ENCODE data around the gene CMSS1.
"Not testable (repeated sequence)": the region's sequence is repeated elsewhere in the genome, so short reads cannot be mapped to it uniquely, and the experiment has no call there.

Gene CMSS1

DNA sequence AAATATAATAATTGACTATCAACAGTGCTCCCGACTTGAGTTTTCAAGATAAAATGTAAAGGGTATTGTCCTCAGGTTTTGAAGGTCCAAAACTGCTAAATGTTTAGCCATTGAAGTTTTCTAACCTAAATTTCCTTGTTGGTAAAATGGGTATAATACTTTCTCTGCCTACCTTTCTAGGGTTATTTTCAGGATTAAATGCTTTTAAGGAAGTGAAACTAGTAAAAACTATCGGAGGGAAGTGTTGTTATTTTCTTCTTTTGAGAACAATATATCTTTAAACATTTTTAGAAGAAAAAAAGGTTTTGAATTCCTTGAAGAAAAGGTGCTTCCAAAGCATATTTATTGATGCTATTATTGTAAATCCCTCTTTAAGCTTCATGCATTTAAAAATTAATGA lies 229.3 kb downstream of the CMSS1 start:
- H3K27me3 ChIP-seq (ENCODE audit: insufficient read depth, low read length): no peaks in the 10 kb centered on the region

DNA sequence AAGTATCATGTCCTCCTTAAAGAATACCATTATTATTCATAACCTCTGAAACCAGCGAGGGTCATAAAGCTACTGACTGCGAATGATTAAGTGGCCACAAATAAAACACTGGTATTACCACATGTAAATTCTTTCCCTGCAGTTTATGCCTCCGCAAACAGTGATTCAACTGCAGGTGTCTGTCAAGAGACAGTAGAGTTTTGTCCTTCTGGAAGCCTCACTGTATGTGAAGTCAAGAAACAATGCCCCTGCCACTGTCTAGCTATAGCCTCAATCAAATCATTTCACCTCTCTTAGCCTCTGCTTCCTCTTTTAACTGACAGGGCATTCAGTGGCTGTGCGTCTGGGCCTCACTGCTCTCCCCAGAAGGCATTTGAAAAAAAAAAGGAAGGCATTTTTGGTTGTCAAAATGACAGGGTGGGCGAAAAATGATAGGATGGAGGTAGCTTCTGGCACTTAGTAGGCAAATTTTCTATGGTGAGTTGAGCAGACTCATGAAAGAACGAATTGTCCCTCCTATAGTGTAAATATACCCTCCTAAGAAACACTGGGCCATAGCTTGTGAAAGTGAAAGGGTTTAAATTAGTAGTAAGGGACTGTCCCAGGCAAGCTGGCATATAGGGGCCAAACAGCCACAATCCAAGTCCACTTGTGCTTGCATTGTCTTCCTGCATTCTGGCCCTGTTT lies 229.9 kb downstream of the CMSS1 start:
- no peaks in the 10 kb centered on the region for H3K36me3 ChIP-seq (ENCODE audit: insufficient read depth, low read depth, low read length)
- no peak overlapping the region for H3K27ac ChIP-seq (ENCODE audit: low read length)
- no peak overlapping the region for H3K4me3 ChIP-seq (ENCODE audit: low read length)
- no peaks in the 10 kb centered on the region for H3K9me3 ChIP-seq (ENCODE audit: insufficient read depth, low read depth, low read length)
- no peak overlapping the region for H3K9ac ChIP-seq (ENCODE audit: low read depth, low read length)
- peaks cover 15% of the 10 kb centered on the region for H3K4me1 ChIP-seq (ENCODE audit: insufficient read depth, low read length)
- no peaks in the 10 kb centered on the region for H3K27me3 ChIP-seq (ENCODE audit: insufficient read depth, low read length)

More for the DNA sequence above, 229.3 kb downstream of the CMSS1 start:
- Histone ChIP-seq H3K4me3 (ENCODE audit: low read length) (no peak overlapping the region), H3K9ac (ENCODE audit: low read depth, low read length) (no peak overlapping the region), H3K9me3 (ENCODE audit: insufficient read depth, low read depth, low read length) (no peaks in the 10 kb centered on the region), H3K4me1 (ENCODE audit: insufficient read depth, low read length) (peaks cover 19% of the 10 kb centered on the region), H3K36me3 (ENCODE audit: insufficient read depth, low read depth, low read length) (no peaks in the 10 kb centered on the region), H3K27ac (ENCODE audit: low read length) (no peak overlapping the region)

GRCh38 chr3:100048248-100048647 lies 230.6 kb downstream of the CMSS1 start:
- no peaks in the 10 kb centered on the region for H3K9me3 ChIP-seq (ENCODE audit: insufficient read depth, low read depth, low read length)
- H3K4me3 ChIP-seq (ENCODE audit: low read length): no peak overlapping the region
- H3K9ac ChIP-seq (ENCODE audit: low read depth, low read length): no peak overlapping the region
- H3K4me1 ChIP-seq (ENCODE audit: insufficient read depth, low read length): peaks cover 9% of the 10 kb centered on the region
- no peaks in the 10 kb centered on the region for H3K27me3 ChIP-seq (ENCODE audit: insufficient read depth, low read length)
- H3K27ac ChIP-seq (ENCODE audit: low read length): no peak overlapping the region
- no peaks in the 10 kb centered on the region for H3K36me3 ChIP-seq (ENCODE audit: insufficient read depth, low read depth, low read length)

GRCh38 chr3:100051513-100051912 lies 233.9 kb downstream of the CMSS1 start:
- peaks cover 13% of the 10 kb centered on the region for H3K4me1 ChIP-seq (ENCODE audit: insufficient read depth, low read length)
- H3K36me3 ChIP-seq (ENCODE audit: insufficient read depth, low read depth, low read length); H3K27ac ChIP-seq (ENCODE audit: low read length); H3K4me3 ChIP-seq (ENCODE audit: low read length); H3K9ac ChIP-seq (ENCODE audit: low read depth, low read length); H3K9me3 ChIP-seq (ENCODE audit: insufficient read depth, low read depth, low read length); H3K27me3 ChIP-seq (ENCODE audit: insufficient read depth, low read length): not testable (repeated sequence)

DNA sequence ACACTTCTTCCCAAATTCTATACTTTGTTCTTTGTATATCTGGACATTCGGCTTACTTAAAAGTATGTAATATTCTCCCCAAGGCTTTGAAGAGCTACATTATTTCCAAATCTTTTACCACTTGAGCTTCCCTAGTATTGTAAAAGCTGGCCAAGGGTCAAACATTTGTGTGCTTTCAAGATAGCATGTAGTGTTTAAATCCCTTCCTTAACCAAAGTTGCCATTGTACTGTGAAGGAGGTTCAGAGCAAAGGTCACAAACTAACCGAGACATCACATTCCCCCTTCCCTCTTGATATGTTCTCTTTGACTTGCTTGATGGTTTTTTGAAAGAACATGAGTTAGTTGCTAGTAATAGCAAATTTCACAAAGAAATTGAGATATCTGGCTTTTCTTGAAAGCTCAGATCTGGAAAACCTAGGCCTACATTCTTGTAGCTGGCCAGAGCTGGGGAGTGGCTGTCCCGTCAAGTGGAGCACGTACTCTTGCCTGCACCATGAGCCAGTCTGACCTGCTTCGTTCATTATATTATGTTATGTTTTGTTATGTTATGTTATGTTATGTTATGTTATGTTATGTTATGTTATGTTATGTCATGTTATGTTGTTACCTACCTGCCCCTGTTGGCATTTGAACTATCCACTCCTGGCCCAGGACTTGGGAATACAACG lies 236.4 kb downstream of the CMSS1 start:
- H3K36me3 ChIP-seq (ENCODE audit: insufficient read depth, low read depth, low read length): no peaks in the 10 kb centered on the region
- no peak overlapping the region for H3K9ac ChIP-seq (ENCODE audit: low read depth, low read length)
- no peaks in the 10 kb centered on the region for H3K9me3 ChIP-seq (ENCODE audit: insufficient read depth, low read depth, low read length)
- no peak overlapping the region for H3K27ac ChIP-seq (ENCODE audit: low read length)
- H3K4me3 ChIP-seq (ENCODE audit: low read length): no peak overlapping the region
- peaks cover 6% of the 10 kb centered on the region; the same call in 1 of the 2 replicates for H3K4me1 ChIP-seq (ENCODE audit: insufficient read depth, low read length)
- no peaks in the 10 kb centered on the region for H3K27me3 ChIP-seq (ENCODE audit: insufficient read depth, low read length)

DNA sequence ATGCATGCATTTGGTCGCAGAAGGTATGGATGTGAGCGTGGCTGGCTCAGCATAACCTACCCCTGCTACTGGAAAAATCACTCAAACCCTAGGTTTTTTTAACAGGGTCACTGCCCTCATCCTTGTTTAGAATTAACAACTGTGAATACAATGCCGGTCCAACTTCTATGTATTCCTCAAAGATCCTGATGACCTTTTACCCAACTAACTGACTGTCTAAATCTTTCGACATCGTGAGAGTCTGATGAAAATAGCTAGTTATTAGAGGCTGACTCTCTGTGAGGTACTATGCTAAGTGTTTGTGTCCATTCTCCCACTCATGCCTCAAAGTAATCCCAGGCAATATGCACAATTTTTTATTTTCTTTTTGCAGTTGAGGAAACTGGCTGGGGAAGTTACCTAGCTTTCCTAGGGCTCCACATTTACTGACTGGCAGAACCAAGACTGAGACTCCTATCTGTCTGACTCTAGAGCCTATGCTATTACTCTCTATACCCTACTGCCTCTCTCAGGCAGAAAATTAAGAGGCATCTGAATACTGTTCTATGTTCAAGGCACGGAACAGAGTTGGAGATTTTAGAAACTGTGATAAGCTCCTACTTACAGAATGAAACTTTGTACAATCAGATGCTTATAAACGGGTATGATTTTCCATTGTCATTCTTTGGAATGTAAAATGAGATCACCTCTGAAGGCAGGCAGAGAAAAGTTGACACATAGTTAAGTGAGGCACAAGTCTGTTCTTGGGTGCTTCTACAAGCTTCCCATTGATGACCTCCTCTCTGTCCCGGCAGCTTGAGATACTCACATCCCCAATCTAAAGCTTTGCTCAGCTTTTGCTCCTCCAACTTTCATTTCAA lies 240.3 kb downstream of the CMSS1 start:
- H3K27me3 ChIP-seq (ENCODE audit: insufficient read depth, low read length): no peaks in the 10 kb centered on the region
- H3K27ac ChIP-seq (ENCODE audit: low read length): no peak overlapping the region
- H3K4me3 ChIP-seq (ENCODE audit: low read length): no peak overlapping the region
- no peaks in the 10 kb centered on the region for H3K36me3 ChIP-seq (ENCODE audit: insufficient read depth, low read depth, low read length)
- no peak overlapping the region for H3K9ac ChIP-seq (ENCODE audit: low read depth, low read length)
- H3K4me1 ChIP-seq (ENCODE audit: insufficient read depth, low read length): peaks cover 6% of the 10 kb centered on the region; the same call in 1 of the 2 replicates
- H3K9me3 ChIP-seq (ENCODE audit: insufficient read depth, low read depth, low read length): no peaks in the 10 kb centered on the region

- Histone ChIP-seq H3K9me3 (ENCODE audit: insufficient read depth, low read depth, low read length) (no peaks in the 10 kb centered on the region), H3K27ac (ENCODE audit: low read length) (no peak overlapping the region), H3K9ac (ENCODE audit: low read depth, low read length) (no peak overlapping the region), H3K36me3 (ENCODE audit: insufficient read depth, low read depth, low read length) (no peaks in the 10 kb centered on the region), H3K27me3 (ENCODE audit: insufficient read depth, low read length) (no peaks in the 10 kb centered on the region), H3K4me3 (ENCODE audit: low read length) (no peak overlapping the region), H3K4me1 (ENCODE audit: insufficient read depth, low read length) (no peaks in the 10 kb centered on the region; the same call in 1 of the 2 replicates)
These were observed 241.8 kb downstream of the CMSS1 start for GRCh38 chr3:100059472-100059871.

DNA sequence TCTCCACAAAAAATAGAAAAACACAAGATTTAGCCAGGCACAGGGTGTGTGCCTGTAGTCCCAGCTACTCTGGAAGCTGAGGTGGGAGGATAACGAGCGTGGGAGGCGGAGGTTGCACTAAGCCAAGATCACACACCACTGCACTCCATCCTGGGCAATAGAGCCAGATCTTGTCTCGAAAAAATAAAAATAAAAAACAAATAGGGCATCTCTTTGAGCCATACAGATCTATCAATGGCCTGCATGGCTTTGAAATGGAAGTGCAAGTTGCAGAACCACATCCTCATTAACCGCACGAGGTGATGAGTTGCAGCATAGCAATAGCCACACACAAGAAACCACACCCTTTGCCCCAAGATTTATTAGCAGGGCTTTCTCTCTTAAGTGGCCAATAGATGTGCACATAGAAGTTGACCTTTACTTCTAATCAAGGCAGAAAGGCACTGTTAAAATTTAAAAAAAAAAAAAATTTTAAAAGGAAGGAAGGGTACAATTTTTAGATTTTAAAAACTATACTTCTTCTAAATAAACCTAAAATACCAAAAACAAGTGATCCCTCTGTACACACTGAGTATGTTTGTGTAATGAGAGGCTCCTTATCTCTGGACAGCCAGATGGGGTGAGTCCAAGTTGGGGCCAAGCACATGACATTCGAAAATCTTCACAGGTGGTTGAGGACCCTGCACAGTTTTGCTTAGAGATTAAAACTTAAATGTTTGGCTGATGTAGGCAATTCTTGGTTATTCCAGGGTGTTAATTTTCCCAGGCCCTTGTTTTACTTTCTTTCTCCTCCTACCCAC lies 243.2 kb downstream of the CMSS1 start:
- no peak overlapping the region for H3K4me3 ChIP-seq (ENCODE audit: low read length)
- no peak overlapping the region for H3K9ac ChIP-seq (ENCODE audit: low read depth, low read length)
- no peaks in the 10 kb centered on the region for H3K9me3 ChIP-seq (ENCODE audit: insufficient read depth, low read depth, low read length)
- no peak overlapping the region for H3K27ac ChIP-seq (ENCODE audit: low read length)
- H3K27me3 ChIP-seq (ENCODE audit: insufficient read depth, low read length): no peaks in the 10 kb centered on the region
- H3K4me1 ChIP-seq (ENCODE audit: insufficient read depth, low read length): no peaks in the 10 kb centered on the region
- no peaks in the 10 kb centered on the region for H3K36me3 ChIP-seq (ENCODE audit: insufficient read depth, low read depth, low read length)

- H3K27me3 ChIP-seq (ENCODE audit: insufficient read depth, low read length): no peaks in the 10 kb centered on the region
- H3K36me3 ChIP-seq (ENCODE audit: insufficient read depth, low read depth, low read length): no peaks in the 10 kb centered on the region
These were observed 245.0 kb downstream of the CMSS1 start for GRCh38 chr3:100062665-100063064.

GRCh38 chr3:100063929-100064461 lies 246.3 kb downstream of the CMSS1 start:
- H3K4me3 ChIP-seq (ENCODE audit: low read length): no peak overlapping the region
- H3K27ac ChIP-seq (ENCODE audit: low read length): no peak overlapping the region
- H3K9ac ChIP-seq (ENCODE audit: low read depth, low read length): no peak overlapping the region
- no peaks in the 10 kb centered on the region for H3K27me3 ChIP-seq (ENCODE audit: insufficient read depth, low read length)
- no peaks in the 10 kb centered on the region for H3K4me1 ChIP-seq (ENCODE audit: insufficient read depth, low read length)
- H3K9me3 ChIP-seq (ENCODE audit: insufficient read depth, low read depth, low read length): no peaks in the 10 kb centered on the region
- H3K36me3 ChIP-seq (ENCODE audit: insufficient read depth, low read depth, low read length): no peaks in the 10 kb centered on the region

More at GRCh38 chr3:100062665-100063064, 245.0 kb downstream of the CMSS1 start:
- Histone ChIP-seq H3K9me3 (ENCODE audit: insufficient read depth, low read depth, low read length) (no peaks in the 10 kb centered on the region), H3K27ac (ENCODE audit: low read length) (no peak overlapping the region), H3K9ac (ENCODE audit: low read depth, low read length) (no peak overlapping the region), H3K4me3 (ENCODE audit: low read length) (no peak overlapping the region), H3K4me1 (ENCODE audit: insufficient read depth, low read length) (no peaks in the 10 kb centered on the region)

- no peak overlapping the region for H3K9ac ChIP-seq (ENCODE audit: low read depth, low read length)
- H3K27ac ChIP-seq (ENCODE audit: low read length): no peak overlapping the region
- H3K4me3 ChIP-seq (ENCODE audit: low read length): no peak overlapping the region
- H3K9me3 ChIP-seq (ENCODE audit: insufficient read depth, low read depth, low read length): no peaks in the 10 kb centered on the region
- no peaks in the 10 kb centered on the region for H3K36me3 ChIP-seq (ENCODE audit: insufficient read depth, low read depth, low read length)
- no peaks in the 10 kb centered on the region for H3K27me3 ChIP-seq (ENCODE audit: insufficient read depth, low read length)
- H3K4me1 ChIP-seq (ENCODE audit: insufficient read depth, low read length): no peaks in the 10 kb centered on the region
These were observed 249.9 kb downstream of the CMSS1 start for GRCh38 chr3:100067589-100067988.

All from iPS-20b (cell line).